ENCODE data around the gene RHBDL1.

- no peak for TF ChIP-seq CTCF (IDR thresholded peaks at IDR 0.05; ENCODE audit: low read depth, low read length)
- no peak for TF ChIP-seq MAX (IDR thresholded peaks at IDR 0.05; ENCODE audit: low read depth, low read length)
- no peak for TF ChIP-seq POLR2A (IDR thresholded peaks at IDR 0.05; ENCODE audit: extremely low read depth, insufficient read length)
- no peak for TF ChIP-seq MYC (IDR thresholded peaks at IDR 0.05; ENCODE audit: low read depth, low read length)
Observed at GRCh38 chr16:717450-718245, 42.2 kb downstream of the RHBDL1 start.
